Heart right ventricle (tissue), 16 donors: ENCODE results near the gene GOT1. TPM values are rescaled to one million over a fixed set of nuclear protein-coding genes. Genes with fewer than 3 reads are reported as not detected.

ENCODE experiments used
- ATAC-seq, 8 donors: fragments of 200-7000 bp; cut with Tn5 transposase; one replicate each; pipeline ENCODE4 v1.9.1; 2020; ENCODE audit warnings: mild to moderate bottlenecking in 8 of 8, moderate library complexity in 8 of 8, moderate number of reproducible peaks in 1 of 8
- DNase-seq, 2 donors: peaks; one replicate each; pipeline ENCODE4 v3.0.0-alpha.2; 2020
- H3K27ac ChIP-seq, 10 donors: fragments of 200-600 bp; sonication (generic) in 2 of 10; one replicate each; pipeline versions ENCODE4 v1.5.0 to v1.8.0; 2020 to 2022; ENCODE audit warnings: mild to moderate bottlenecking in 3 of 10
- H3K27me3 ChIP-seq, 7 donors: fragments of 200-600 bp; one replicate each; pipeline ENCODE4 v1.8.0; 2021 to 2022; ENCODE audit warnings: mild to moderate bottlenecking in 2 of 7
- H3K36me3 ChIP-seq, 9 donors: fragments of 200-600 bp; sonication (generic) in 1 of 9; one replicate each; pipeline versions ENCODE4 v1.5.0 to v1.8.0; 2020 to 2022; ENCODE audit warnings: mild to moderate bottlenecking in 2 of 9
- H3K4me1 ChIP-seq, 9 donors: fragments of 200-600 bp; sonication (generic) in 1 of 9; one replicate each; pipeline versions ENCODE4 v1.5.0 to v1.8.0; 2020 to 2022; ENCODE audit warnings: mild to moderate bottlenecking in 4 of 9
- H3K4me3 ChIP-seq, 10 donors: fragments of 200-600 bp; sonication (generic) in 2 of 10; one replicate each; pipeline versions ENCODE4 v1.5.0 to v1.8.0; 2020 to 2022; ENCODE audit warnings: mild to moderate bottlenecking in 7 of 10, moderate library complexity in 2 of 10
- H3K9me3 ChIP-seq, 11 donors: fragments of 200-600 bp in 10 of 11; sonication (generic) in 2 of 11; one replicate each; pipeline versions ENCODE4 v1.5.0 to v1.8.0; 2013 to 2022; ENCODE audit warnings: mild to moderate bottlenecking in 2 of 11, control low read depth in 1 of 11, moderate library complexity in 1 of 11
- WGBS, 2 donors: extraction: QIAGEN DNeasy Blood & Tissue Kit; methylation state at CpG; one replicate each; pipeline ENCODE4 v1.1.7; 2013; ENCODE audit warnings: inconsistent platforms in 1 of 2; 5-methylcytosine and 5-hydroxymethylcytosine counted together
- intact Hi-C, 10 donors: fragments of 100-400 bp; cut with DNase I; formaldehyde crosslinking; loops; one replicate each; pipeline versions ENCODE4 v1.11.1 to v1.14.2; 2022
- polyA plus RNA-seq, 2 donors: library from polyadenylated mRNA; stranded (reverse); fragments of 200-250 nt; gene quantifications; one replicate each; pipeline ENCODE4 v1.2.3, GENCODE V29; 2013
- total RNA-seq, 10 donors: library from RNA; stranded (reverse); fragmentation: NEBNext Ultra II Directional in 3 of 10; extraction: Animal tissue kit (Norgen Biotek cat#: 25700) in 3 of 10; gene quantifications; one replicate each; pipeline versions ENCODE4 v1.2.1 to v1.2.4, GENCODE V29; 2021 to 2023
- TF ChIP-seq, protein P1 (sequence below), 9 donors: fragments of 200-600 bp; sonication (generic) in 2 of 9; IDR thresholded peaks; one replicate each; pipeline versions ENCODE4 v1.5.0 to v1.8.0; 2021 to 2022; ENCODE audit warnings: antibody characterized with exemption in 9 of 9, mild to moderate bottlenecking in 5 of 9, moderate library complexity in 1 of 9
- donor health status: Arrhythmogenic right ventricular cardiomyopathy.
- donor health status: ischemic (EF 13 %, LVEDD 7.1; RV severe dilation, severe dysfunction).
- donor health status: healthy with polysubstance abuse.
- donor health status: DM: no; HTN: yes; CAD: no.
- donor health status: DM: no; HTN: no; CAD: no.
- donor health status: ischemic (EF 25% LVEDD 6.9; RV normal size, moderate dysfunction).
- donor health status: ischemic (EF 25% LVEDD 5.7; RV mildly dilated, moderate dysfunction).
- donor health status: healthy.
- donor health status: DM: yes; HTN: yes; CAD: no.
- donor health status: Ischemic cardiomyopathy.
- donor health status: ischemic (EF 35%, LVEDD 5.7; RV mildly dilated, moderate dysfunction).
- donor health status: nonischemic (EF 11% LVEDD 7.7; RV severe dilation, severe dysfunction).
- donor health status: DM: yes; HTN: yes; CAD: no.
- donor health status: PGD.
- donor health status: ischemic (EF 29% LVEDD 5.4; RV normal size, mild dysfunction).
- donor health status: nonischemic (EF 23%, LVEDD 6.1; RV moderate dilation, normal function).

GOT1 gene
- total and polyA plus RNA-seq, 12 donors = 114 to 669 (median 561) TPM

DNA sequence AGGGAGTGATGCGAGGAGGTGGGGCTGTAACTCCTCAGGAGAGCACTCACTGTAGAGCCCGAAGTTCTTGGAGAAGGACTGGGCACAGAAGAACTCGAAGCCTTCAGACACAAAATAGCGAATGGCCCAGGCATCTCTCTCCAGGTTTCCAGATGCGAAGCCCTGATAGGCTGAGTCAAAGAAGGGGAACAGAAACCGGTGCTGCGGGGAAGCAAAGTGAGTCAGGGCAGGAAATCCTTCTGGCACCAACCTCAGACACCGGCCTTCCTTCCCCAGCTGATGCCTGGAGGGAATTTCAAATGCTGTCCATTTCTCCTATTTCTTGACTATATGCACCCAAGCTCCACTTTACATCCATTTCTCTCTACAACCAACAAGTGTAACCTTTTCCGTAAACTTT is 26.8 kb downstream of the GOT1 start:
- no peak for DNase-seq
- ATAC-seq = peak in 2 of 8 donors; percentile 18 to 25
- Histone ChIP-seq H3K9me3 (no peaks in the 10 kb centered on the region), H3K27ac (no peak overlapping the region), H3K36me3 (peaks cover 0 to 99% (median 60%) of the 10 kb centered on the region in 9 donors), H3K4me1 (peaks cover 0 to 6% (median 0%) of the 10 kb centered on the region in 9 donors), H3K4me3 (no peak overlapping the region), H3K27me3 (no peaks in the 10 kb centered on the region)
- WGBS, 2 donors = 77 to 90% methylated on average over 9 of the region's 9 CpGs
- intact Hi-C loops = no loop called here
- TF ChIP-seq, protein P1, sequence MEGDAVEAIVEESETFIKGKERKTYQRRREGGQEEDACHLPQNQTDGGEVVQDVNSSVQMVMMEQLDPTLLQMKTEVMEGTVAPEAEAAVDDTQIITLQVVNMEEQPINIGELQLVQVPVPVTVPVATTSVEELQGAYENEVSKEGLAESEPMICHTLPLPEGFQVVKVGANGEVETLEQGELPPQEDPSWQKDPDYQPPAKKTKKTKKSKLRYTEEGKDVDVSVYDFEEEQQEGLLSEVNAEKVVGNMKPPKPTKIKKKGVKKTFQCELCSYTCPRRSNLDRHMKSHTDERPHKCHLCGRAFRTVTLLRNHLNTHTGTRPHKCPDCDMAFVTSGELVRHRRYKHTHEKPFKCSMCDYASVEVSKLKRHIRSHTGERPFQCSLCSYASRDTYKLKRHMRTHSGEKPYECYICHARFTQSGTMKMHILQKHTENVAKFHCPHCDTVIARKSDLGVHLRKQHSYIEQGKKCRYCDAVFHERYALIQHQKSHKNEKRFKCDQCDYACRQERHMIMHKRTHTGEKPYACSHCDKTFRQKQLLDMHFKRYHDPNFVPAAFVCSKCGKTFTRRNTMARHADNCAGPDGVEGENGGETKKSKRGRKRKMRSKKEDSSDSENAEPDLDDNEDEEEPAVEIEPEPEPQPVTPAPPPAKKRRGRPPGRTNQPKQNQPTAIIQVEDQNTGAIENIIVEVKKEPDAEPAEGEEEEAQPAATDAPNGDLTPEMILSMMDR (IDR thresholded peaks at IDR 0.05) = no peak

GRCh38 chr10:99399664-99400063 is 30.8 kb downstream of the GOT1 start:
- DNase-seq = no peak
- Histone ChIP-seq H3K27ac (no peak overlapping the region), H3K27me3 (no peaks in the 10 kb centered on the region), H3K36me3 (peaks cover 0 to 98% (median 68%) of the 10 kb centered on the region in 9 donors), H3K4me1 (peaks cover 0 to 17% (median 8%) of the 10 kb centered on the region in 9 donors), H3K4me3 (no peak overlapping the region), H3K9me3 (no peaks in the 10 kb centered on the region)
- TF ChIP-seq, protein P1 (IDR thresholded peaks at IDR 0.05) = no peak
- 95 to 98% methylated on average over 3 of the region's 3 CpGs for WGBS, 2 donors
- intact Hi-C loops = no loop called here
- no peak for ATAC-seq

DNA sequence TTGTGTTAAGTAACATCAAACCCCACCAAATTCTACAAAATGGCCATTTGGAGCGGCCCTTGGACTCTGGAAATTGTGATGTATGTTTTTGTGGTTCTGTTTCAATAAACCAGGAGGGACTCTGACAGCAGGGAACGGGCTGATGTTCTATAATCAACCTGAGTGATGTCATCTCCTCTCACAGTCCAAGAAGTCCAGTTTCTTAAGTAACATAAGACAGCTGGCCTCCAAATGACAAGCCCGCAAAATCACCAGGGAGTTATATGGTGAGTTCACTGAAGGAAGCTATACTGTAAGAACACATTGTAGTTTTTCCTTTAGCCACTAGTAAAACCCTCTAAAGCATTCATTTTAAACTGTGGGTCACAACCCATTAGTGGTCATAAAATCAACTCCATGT is 34.0 kb downstream of the GOT1 start:
- Histone ChIP-seq H3K4me1 (peaks cover 0 to 47% (median 21%) of the 10 kb centered on the region in 9 donors), H3K9me3 (no peaks in the 10 kb centered on the region), H3K27me3 (no peaks in the 10 kb centered on the region), H3K36me3 (peaks cover 0 to 76% (median 48%) of the 10 kb centered on the region in 9 donors), H3K4me3 (no peak overlapping the region), H3K27ac (no peak overlapping the region)
- DNase-seq = no peak
- ATAC-seq = no peak
- intact Hi-C loops = no loop called here
- TF ChIP-seq, protein P1 (IDR thresholded peaks at IDR 0.05) = no peak
- WGBS, 2 donors = 63 to 64% methylated on average over 3 of the region's 3 CpGs

- H3K4me1 ChIP-seq = peaks cover 0 to 53% (median 21%) of the 10 kb centered on the region in 9 donors
- no peak overlapping the region for H3K4me3 ChIP-seq
- TF ChIP-seq, protein P1 (IDR thresholded peaks at IDR 0.05) = no peak
- H3K27me3 ChIP-seq = no peaks in the 10 kb centered on the region
- DNase-seq (no peak), ATAC-seq (peak in 3 of 8 donors; percentile 47 to 50 (median 48))
- intact Hi-C loops = loop anchor here in 1 of 10 donors (2.0 kb wide), 1 partner anchor 35 kb away; the partner anchor contains the start of gene GOT1
- H3K9me3 ChIP-seq = no peaks in the 10 kb centered on the region
- peak overlapping the region in 1 of 10 donors; percentile 15 for H3K27ac ChIP-seq
- H3K36me3 ChIP-seq = peaks cover 0 to 70% (median 44%) of the 10 kb centered on the region in 9 donors
- WGBS, 2 donors = 65 to 77% methylated on average over 2 of the region's 2 CpGs
Measured at GRCh38 chr10:99395750-99396445, 34.5 kb downstream of the GOT1 start.
